Activated CD8-positive, alpha-beta memory T cell treated with anti-CD3 and anti-CD28 coated beads, Interleukin-2, amount 50 U/mL, for 1 hour (primary cell): ENCODE data around the gene SRRM3.
"Not testable (repeated sequence)": the region's sequence is repeated elsewhere in the genome, so short reads cannot be mapped to it uniquely, and the experiment has no call there.

ENCODE experiments used
- DNase-seq: peaks from one replicate; pipeline ENCODE4 v3.0.0-alpha.2; 2020; ENCODE audit errors: extremely low read depth

SRRM3 gene

GRCh38 chr7:76315364-76315763 is 113.7 kb downstream of the SRRM3 start:
- no peak for DNase-seq

- DNase-seq = no peak
These were observed 115.5 kb downstream of the SRRM3 start for GRCh38 chr7:76316984-76317781.

GRCh38 chr7:76317782-76318487 is 116.2 kb downstream of the SRRM3 start:
- DNase-seq = peak; percentile 87

- no peak for DNase-seq
These were observed 117.0 kb downstream of the SRRM3 start for GRCh38 chr7:76318488-76319353.

GRCh38 chr7:76325092-76325491 is 123.4 kb downstream of the SRRM3 start:
- DNase-seq = no peak

GRCh38 chr7:76325811-76326210 is 124.1 kb downstream of the SRRM3 start:
- DNase-seq = no peak

GRCh38 chr7:76326646-76327233 is 125.0 kb downstream of the SRRM3 start:
- DNase-seq = no peak

GRCh38 chr7:76327610-76328009 is 125.9 kb downstream of the SRRM3 start:
- DNase-seq = no peak

GRCh38 chr7:76328389-76328788 is 126.7 kb downstream of the SRRM3 start:
- DNase-seq = no peak

- no peak for DNase-seq
These were observed 127.8 kb downstream of the SRRM3 start for GRCh38 chr7:76329479-76329878.

GRCh38 chr7:76330261-76330660 is 128.6 kb downstream of the SRRM3 start:
- no peak for DNase-seq

GRCh38 chr7:76330673-76331072 is 129.0 kb downstream of the SRRM3 start:
- DNase-seq = no peak

- DNase-seq = no peak
These were observed 130.4 kb downstream of the SRRM3 start for GRCh38 chr7:76332078-76332477.

- DNase-seq = no peak
These were observed 131.9 kb downstream of the SRRM3 start for GRCh38 chr7:76333511-76334101.

GRCh38 chr7:76334320-76334967 is 132.7 kb downstream of the SRRM3 start:
- DNase-seq = no peak

- not testable (repeated sequence) for DNase-seq
These were observed 133.7 kb downstream of the SRRM3 start for GRCh38 chr7:76335417-76335816.

GRCh38 chr7:76336094-76336493 is 134.4 kb downstream of the SRRM3 start:
- no peak for DNase-seq
